K562 (cell line): Measurements from ENCODE around the gene TTLL10. TPM values are rescaled to one million over a fixed set of nuclear protein-coding genes. Genes with fewer than 3 reads are reported as not detected.
A peak's percentile ranks its signal among the peaks of the same experiment; 100 is the strongest.

Source experiments
- ATAC-seq: fragments of 200-7000 bp; cut with Tn5 transposase; 3 replicates; pipeline ENCODE4 v1.9.1; 2020; ENCODE audit warnings: moderate library complexity
- BruUV-seq: library from RNA; stranded (reverse); fragments of 400-500 nt; replicated peaks from 2 replicates; lab custom pipeline; 2021; lab: Mats Ljungman, UMichigan
- CTCF ChIA-PET: fragments of 300-600 bp; formaldehyde crosslinking; extraction: SDS; loops from one replicate; lab custom pipeline; 2021; ENCODE audit warnings: low intra/inter-chr PET ratio; lab: Yijun Ruan, JAX
- POLR2A ChIA-PET: fragments of 300-600, 350-650 bp; sonication (Branson Sonifier 250); formaldehyde crosslinking; extraction: SDS; loops from one replicate; lab custom pipeline; 2021; ENCODE audit warnings: antibody characterized with exemption, inconsistent platforms; lab: Yijun Ruan, JAX
- DNase-seq, 4 experiments: peaks; one replicate each; pipeline versions ENCODE4 v3.0.0 to v3.0.0-alpha.2; 2011 to 2018; ENCODE audit warnings: low spot score in 3 of 4, mixed read lengths in 3 of 4; ENCODE audit errors: extremely low read depth in 1 of 4
- FAIRE-seq: peaks from 2 replicates; lab custom pipeline; 2011; peaks lifted over from hg19 to GRCh38; lab: Jason Lieb, UNC
- H2AFZ ChIP-seq: 2 replicates; pipeline ENCODE4 v1.6.0; 2011; ENCODE audit warnings: low read depth, low read length, control low read depth, inconsistent platforms
- H3K27ac ChIP-seq: fragments of 200-600 bp; 3 replicates; pipeline ENCODE4 v1.8.0; 2011; ENCODE audit warnings: low read depth, mild to moderate bottlenecking, control low read depth, inconsistent platforms, low read length, moderate library complexity, mixed read lengths; ENCODE audit errors: extremely low read depth
- H3K27me3 ChIP-seq, 2 experiments: fragments of 300-600 bp in 1 of 2; 2 replicates in 1 of 2; 3 replicates in 1 of 2; pipeline versions ENCODE4 v1.6.0 to v1.8.0; 2011; ENCODE audit warnings: inconsistent platforms in 2 of 2, low read length in 2 of 2, mild to moderate bottlenecking in 1 of 2, mixed read lengths in 1 of 2, moderate library complexity in 1 of 2; ENCODE audit not compliant: control insufficient read depth in 2 of 2, insufficient read depth in 2 of 2
- H3K36me3 ChIP-seq: fragments of 300-600 bp; 3 replicates; pipeline ENCODE4 v1.8.0; 2011; ENCODE audit warnings: mild to moderate bottlenecking, low read length, inconsistent platforms; ENCODE audit not compliant: control insufficient read depth, insufficient read depth
- H3K4me1 ChIP-seq, 2 experiments: fragments of 200-600 bp in 1 of 2; replicated peaks in 1 of 2; 2 replicates in 1 of 2; 3 replicates in 1 of 2; pipeline versions ENCODE4 v1.5.1 to v1.8.0; 2011; ENCODE audit warnings: inconsistent platforms in 2 of 2, low read length in 2 of 2, mild to moderate bottlenecking in 1 of 2, mixed read lengths in 1 of 2, moderate library complexity in 1 of 2; ENCODE audit not compliant: control insufficient read depth in 2 of 2, insufficient read depth in 2 of 2
- H3K4me2 ChIP-seq: 2 replicates; pipeline ENCODE4 v1.6.1; 2011; ENCODE audit warnings: low read length, control low read depth, inconsistent platforms, mixed read lengths; ENCODE audit not compliant: insufficient read depth
- H3K4me3 ChIP-seq: fragments of 200-600 bp; sonication (generic), shearing (Covaris generic); 2 replicates; pipeline ENCODE4 v1.5.1; 2016; ENCODE audit warnings: control low read depth, inconsistent platforms
- H3K79me2 ChIP-seq: fragments of 200-600 bp; 3 replicates; pipeline ENCODE4 v1.8.0; 2011; ENCODE audit warnings: low read length, inconsistent platforms; ENCODE audit not compliant: control insufficient read depth, insufficient read depth
- H3K9ac ChIP-seq, 2 experiments: 2 replicates each; pipeline versions ENCODE4 v1.6.0 to v1.6.1; 2011; ENCODE audit warnings: low read depth in 2 of 2, low read length in 2 of 2, control low read depth in 1 of 2, inconsistent platforms in 1 of 2, mild to moderate bottlenecking in 1 of 2, mixed read lengths in 1 of 2; ENCODE audit not compliant: insufficient read depth in 1 of 2
- H3K9me1 ChIP-seq: one replicate; pipeline ENCODE4 v1.6.0; 2011; ENCODE audit warnings: inconsistent platforms, mild to moderate bottlenecking, low read length, moderate library complexity; ENCODE audit not compliant: control insufficient read depth, insufficient read depth
- H3K9me3 ChIP-seq: replicated peaks from 2 replicates; pipeline ENCODE4 v1.5.1; 2011; ENCODE audit warnings: low read depth, low read length, inconsistent platforms; ENCODE audit not compliant: control insufficient read depth, insufficient read depth
- H4K20me1 ChIP-seq: replicated peaks from 2 replicates; pipeline ENCODE4 v1.6.1; 2011; ENCODE audit warnings: low read length, inconsistent platforms, mixed read lengths; ENCODE audit not compliant: control insufficient read depth, insufficient read depth
- PHF8 ChIP-seq: fragments of 200-600 bp; sonication (generic); IDR thresholded peaks from 2 replicates; pipeline ENCODE4 v1.6.1; 2012; ENCODE audit warnings: mixed run types, mild to moderate bottlenecking, inconsistent platforms, low read length, moderate library complexity, borderline replicate concordance
- POLR2G ChIP-seq: fragments of 200-400 bp; formaldehyde crosslinking; IDR thresholded peaks from 2 replicates; pipeline ENCODE4 v1.6.1; 2017; ENCODE audit warnings: low read depth, mild to moderate bottlenecking, antibody characterized with exemption, low read length, moderate library complexity
- TGIF2 ChIP-seq: sonication (generic); formaldehyde crosslinking; IDR thresholded peaks from 2 replicates; pipeline ENCODE4 v1.8.1; 2022; ENCODE audit warnings: mild to moderate bottlenecking, missing genetic modification reagents, moderate library complexity
- WGBS: fragments of 100-300 bp; shearing (Covaris generic); methylation state at CpG from one replicate; pipeline ENCODE4 v1.1.6; 2016; ENCODE audit warnings: low coverage, mixed read lengths; ENCODE audit not compliant: insufficient coverage; ENCODE audit errors: missing lambda C conversion rate; 5-methylcytosine and 5-hydroxymethylcytosine counted together
- in situ Hi-C: fragments of 300-500 bp; cut with MboI; formaldehyde crosslinking; loops from 4 replicates; pipeline ENCODE4 v1.15.0; 2018; ENCODE audit warnings: inconsistent platforms, mixed read lengths
- intact Hi-C: fragments of 100-400 bp; cut with micrococcal nuclease; formaldehyde crosslinking; loops from 2 replicates; pipeline ENCODE4 v1.14.2; 2022
- polyA plus RNA-seq, 8 experiments: library from polyadenylated mRNA; depleted of rRNA in 4 of 8; stranded (reverse) in 5 of 8; unstranded in 3 of 8; fragments of >200 nt; fragmentation: Nextera tagmentation in 2 of 8; fragmentation: Illumina TruSeq in 1 of 8; extraction: Ambion mirVana in 2 of 8; extraction: Trizol in 1 of 8; gene quantifications; 2 replicates each; pipeline versions ENCODE4 v1.2.1 to v1.2.3, GENCODE V29; 2011 to 2014; ENCODE audit warnings: inconsistent platforms in 1 of 8, missing spikeins in 1 of 8
- total RNA-seq, 7 experiments: library from RNA; depleted of rRNA in 6 of 7; stranded (reverse); fragments of >200 nt in 6 of 7; fragmentation: Illumina TruSeq in 2 of 7; extraction: Trizol in 2 of 7; gene quantifications; 2 replicates each; pipeline versions ENCODE4 v1.2.1 to v1.2.3, GENCODE V29; 2011 to 2021; ENCODE audit warnings: low replicate concordance in 1 of 7

Gene TTLL10
- total and polyA plus RNA-seq, 9 of the 15 experiments (the other 6 are each of a cell fraction or from before 2014, with no cell fraction given): not detected

- 75% methylated on average over 14 of the region's 15 CpGs for WGBS
- Histone ChIP-seq H2AFZ (no peak overlapping the region), H4K20me1 (no peaks in the 10 kb centered on the region), H3K9me1 (no peaks in the 10 kb centered on the region), H3K27ac (no peak overlapping the region), H3K4me2 (no peak overlapping the region), H3K4me3 (no peak overlapping the region), H3K4me1 (peaks cover 0 to 96% of the 10 kb centered on the region in 2 experiments; a peak in 3 of 5 replicates), H3K9me3 (no peaks in the 10 kb centered on the region), H3K36me3 (peaks cover 3% of the 10 kb centered on the region; the same call in 1 of the 3 replicates), H3K27me3 (no peaks in the 10 kb centered on the region), H3K79me2 (peaks cover 9% of the 10 kb centered on the region), H3K9ac (peak overlapping the region in 1 of 2 experiments; percentile 85; a peak in 2 of 4 replicates)
- POLR2A ChIA-PET: interaction anchor here (0.6 to 1.2 kb wide), 4 partner anchors 8 to 109 kb away, joined by 3 to 6 read pairs (median 4); no protein-coding TSS in a partner anchor
- no TSS peak for BruUV-seq
- in situ Hi-C loops (no loop called here), intact Hi-C loops (no loop called here)
- ATAC-seq (no peak; the same call in 2 of the 3 replicates), FAIRE-seq (no peak), DNase-seq (no peak)
- TF ChIP-seq POLR2G: 0 out of 2 replicates have a peak, but pooled peaks have one; percentile 14
- TF ChIP-seq PHF8: no peak
- peak; percentile 33; the same call in 1 of the 2 replicates for TF ChIP-seq TGIF2 (CRISPR knock-in tag)
- CTCF ChIA-PET: interaction anchor here (1.1 kb wide), 1 partner anchor 119 kb away, joined by 3 read pairs; no protein-coding TSS in a partner anchor
Observed at GRCh38 chr1:1239227-1239613, 65.5 kb downstream of the TTLL10 start.
